ENCODE data around the gene PLA2G4A.

PLA2G4A gene

GRCh38 chr1:186978596-186979556 lies 150.1 kb downstream of the PLA2G4A start:
- no peak for DNase-seq

GRCh38 chr1:186980400-186980799 lies 151.7 kb downstream of the PLA2G4A start:
- no peak for DNase-seq

GRCh38 chr1:186982116-186982515 lies 153.4 kb downstream of the PLA2G4A start:
- DNase-seq: no peak

GRCh38 chr1:186983327-186983726 lies 154.6 kb downstream of the PLA2G4A start:
- no peak for DNase-seq

- DNase-seq: no peak
Measured at GRCh38 chr1:186984959-186985358, 156.2 kb downstream of the PLA2G4A start.

- DNase-seq: peak in 1 of 2 donors; percentile 45
Measured at GRCh38 chr1:186985889-186986491, 157.2 kb downstream of the PLA2G4A start.

- no peak for DNase-seq
Measured at GRCh38 chr1:186987065-186987464, 158.3 kb downstream of the PLA2G4A start.

GRCh38 chr1:186987769-186988168 lies 159.0 kb downstream of the PLA2G4A start:
- no peak for DNase-seq

GRCh38 chr1:186993996-186994395 lies 165.2 kb downstream of the PLA2G4A start:
- DNase-seq: no peak

- no peak for DNase-seq
Measured at GRCh38 chr1:186994897-186995296, 166.1 kb downstream of the PLA2G4A start.

GRCh38 chr1:186996816-186997215 lies 168.1 kb downstream of the PLA2G4A start:
- DNase-seq: no peak

- no peak for DNase-seq
Measured at GRCh38 chr1:186997877-186998276, 169.1 kb downstream of the PLA2G4A start.

- DNase-seq: no peak
Measured at GRCh38 chr1:186999506-186999905, 170.8 kb downstream of the PLA2G4A start.

- DNase-seq: no peak
Measured at GRCh38 chr1:187001198-187001889, 172.6 kb downstream of the PLA2G4A start.

- no peak for DNase-seq
Measured at GRCh38 chr1:187003353-187003752, 174.6 kb downstream of the PLA2G4A start.

GRCh38 chr1:187006896-187007295 lies 178.1 kb downstream of the PLA2G4A start:
- DNase-seq: no peak

- no peak for DNase-seq
Measured at GRCh38 chr1:187009320-187009719, 180.6 kb downstream of the PLA2G4A start.

GRCh38 chr1:187010571-187011309 lies 182.0 kb downstream of the PLA2G4A start:
- DNase-seq: no peak

- no peak for DNase-seq
Measured at GRCh38 chr1:187013582-187014200, 184.9 kb downstream of the PLA2G4A start.

GRCh38 chr1:187018291-187018690 lies 189.5 kb downstream of the PLA2G4A start:
- no peak for DNase-seq

GRCh38 chr1:187027253-187027652 lies 198.5 kb downstream of the PLA2G4A start:
- DNase-seq: no peak

- DNase-seq: no peak
Measured at GRCh38 chr1:187032316-187032981, 203.7 kb downstream of the PLA2G4A start.

All from CD4-positive, alpha-beta T cell treated with Interferon alpha-2 for 1 hour (primary cell).